Endometrial microvascular endothelial cells (primary cell): Measurements from ENCODE around the gene MAP3K7. TPM values are rescaled to one million over a fixed set of nuclear protein-coding genes. Genes with fewer than 3 reads are reported as not detected.

Source experiments
- in situ Hi-C: cut with HindIII; loops from 2 replicates; pipeline ENCODE4 v1.10.0; 2017; ENCODE audit warnings: low sequenced_read_pairs, low pct_unique_long_range_greater_than_20kb; ENCODE audit errors: inconsistent ontology term
- total RNA-seq: library from RNA; depleted of rRNA; stranded (reverse); fragments of >200 nt; gene quantifications from one replicate; pipeline ENCODE4 v1.2.3, GENCODE V29; 2015; ENCODE audit errors: inconsistent ontology term

The MAP3K7 gene
- total RNA-seq, 1 donor from 2014 or later, result 21.0 TPM

DNA sequence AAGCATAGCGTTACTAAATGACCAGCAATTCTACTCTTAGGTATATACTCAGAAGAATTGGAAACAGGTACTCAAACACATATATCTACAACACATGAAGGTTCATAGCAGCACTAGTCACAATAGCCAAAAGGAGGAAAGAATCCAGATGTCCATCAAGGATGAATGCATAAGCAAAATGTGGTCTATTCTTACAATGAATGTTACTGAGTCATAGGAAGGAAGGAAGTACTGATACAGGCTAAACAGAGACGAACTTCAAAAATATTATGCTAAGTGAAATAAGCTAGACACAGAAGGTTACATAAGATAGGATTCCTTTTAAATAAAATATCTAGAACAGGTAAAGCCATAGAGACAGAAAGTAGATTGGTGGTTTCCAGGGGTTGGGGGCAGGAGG, 93.5 kb downstream of the MAP3K7 start:
- in situ Hi-C loops, result no loop called here

DNA sequence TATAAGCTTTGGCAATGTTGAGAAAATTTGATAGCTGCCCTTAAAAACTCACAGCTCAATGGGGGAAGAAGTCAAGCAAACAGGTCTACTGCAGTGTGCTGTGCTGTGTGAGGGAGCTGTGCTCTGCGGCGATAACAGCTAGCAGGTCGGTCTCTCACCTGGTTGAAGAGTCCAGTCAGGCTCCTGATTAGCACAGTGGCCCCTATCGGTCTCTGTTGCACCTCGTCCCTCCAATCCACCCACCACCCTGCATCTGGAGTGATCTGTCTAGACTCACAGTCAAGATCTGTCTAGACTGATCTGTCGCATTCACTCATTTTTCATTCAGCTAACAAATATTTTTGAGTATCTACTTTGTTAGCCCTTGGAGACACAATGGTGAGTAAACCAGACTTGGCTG, 94.1 kb downstream of the MAP3K7 start:
- in situ Hi-C loops, result no loop called here

DNA sequence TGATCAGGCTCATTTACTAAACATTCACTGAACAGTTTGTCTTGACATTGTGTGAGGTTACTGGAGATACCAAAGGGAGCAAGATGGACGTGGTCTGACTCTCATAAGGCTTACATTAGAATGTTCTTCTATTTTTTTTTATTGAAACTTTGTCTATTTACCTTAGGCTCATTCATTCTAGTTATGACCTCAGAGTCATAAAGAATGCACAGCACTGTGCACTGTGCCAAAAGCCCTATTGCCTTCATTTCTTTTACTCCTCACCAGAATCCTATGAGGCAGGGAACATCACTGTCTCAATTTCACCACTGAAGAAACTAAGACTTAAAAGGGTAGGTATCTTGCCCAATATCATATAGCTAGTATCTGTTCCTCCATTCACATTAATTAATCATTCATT, 94.5 kb downstream of the MAP3K7 start:
- in situ Hi-C loops, result no loop called here

DNA sequence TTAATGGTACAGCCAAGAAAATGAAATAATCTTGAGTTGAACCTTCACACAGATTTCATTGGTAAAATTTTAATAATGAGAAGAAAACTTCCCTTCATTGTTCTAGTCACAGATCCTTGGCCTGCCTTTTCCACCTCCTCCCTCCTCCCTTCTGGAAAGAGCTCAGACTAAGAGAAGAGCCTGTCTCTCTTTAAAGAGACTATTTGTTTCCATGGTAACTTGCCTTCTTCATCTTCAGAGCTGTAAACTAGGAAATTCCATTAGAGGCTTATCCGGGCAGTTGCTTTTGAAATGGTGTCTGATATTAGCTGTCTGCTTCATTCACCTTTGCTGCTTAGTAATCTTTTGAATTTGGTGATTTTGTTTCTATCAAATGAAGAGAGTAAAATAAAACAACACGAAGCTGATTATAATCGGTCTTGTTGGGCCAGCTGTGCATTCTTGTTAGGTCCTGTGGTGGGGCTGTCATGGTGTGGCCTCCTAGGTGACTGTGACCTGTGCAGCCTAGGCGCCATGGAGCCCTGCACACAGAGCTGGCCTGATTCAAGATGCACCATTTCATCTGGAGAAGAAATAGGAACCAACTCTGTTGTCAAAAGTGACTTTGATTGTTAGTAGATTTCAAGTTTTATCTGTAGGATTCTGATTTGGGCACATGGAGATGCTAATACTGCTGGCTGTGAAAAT, 96.7 kb downstream of the MAP3K7 start:
- in situ Hi-C loops, result no loop called here

DNA sequence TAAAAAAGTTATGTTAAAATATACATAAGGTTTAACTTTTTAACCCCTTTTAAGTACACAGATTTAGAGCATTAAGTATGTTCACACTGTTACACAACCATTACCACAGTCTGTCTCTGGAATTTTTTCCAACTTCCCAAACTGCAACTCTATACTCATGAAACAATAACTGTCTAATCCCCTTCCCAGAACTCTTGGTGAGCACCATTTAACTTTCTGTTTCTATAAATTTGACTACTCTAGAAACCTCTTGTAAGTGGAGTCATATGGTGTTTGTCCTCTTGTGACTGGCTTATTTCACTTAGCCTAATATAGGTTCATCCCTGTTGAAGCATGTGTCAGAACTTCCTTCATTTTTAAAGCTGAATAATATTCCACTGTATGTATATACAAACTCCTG, 98.1 kb downstream of the MAP3K7 start:
- in situ Hi-C loops, result no loop called here

DNA sequence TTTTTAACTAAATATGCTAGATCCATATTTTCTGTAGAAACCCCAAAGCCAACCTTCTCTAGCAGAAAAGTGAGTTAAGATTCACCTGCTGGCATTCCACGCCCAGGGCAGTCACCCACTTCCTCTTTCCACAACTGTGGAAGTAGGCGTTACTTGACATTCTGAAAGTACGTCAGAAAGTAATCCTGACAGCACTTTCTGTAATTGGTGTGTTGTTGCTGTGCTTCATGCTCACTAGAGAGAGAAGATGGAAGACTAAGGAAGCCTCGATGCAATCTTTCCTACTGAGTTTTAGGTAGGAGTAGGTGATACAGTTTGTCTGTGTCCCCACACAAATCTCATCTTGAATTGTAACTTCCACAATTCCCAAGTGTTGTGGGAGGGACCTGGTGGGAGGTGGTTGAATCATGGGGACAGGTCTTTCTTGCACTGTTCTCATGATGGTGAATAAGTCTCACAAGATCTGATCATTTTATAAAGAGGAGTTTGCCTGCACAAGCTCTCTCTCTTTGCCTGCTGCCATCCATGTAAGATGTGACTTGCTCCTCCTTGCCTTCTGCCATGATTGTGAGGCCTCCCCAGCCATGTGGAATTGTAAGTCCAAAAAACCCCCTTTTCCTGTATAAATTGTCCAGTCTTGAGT, 101.1 kb downstream of the MAP3K7 start:
- in situ Hi-C loops, result no loop called here

DNA sequence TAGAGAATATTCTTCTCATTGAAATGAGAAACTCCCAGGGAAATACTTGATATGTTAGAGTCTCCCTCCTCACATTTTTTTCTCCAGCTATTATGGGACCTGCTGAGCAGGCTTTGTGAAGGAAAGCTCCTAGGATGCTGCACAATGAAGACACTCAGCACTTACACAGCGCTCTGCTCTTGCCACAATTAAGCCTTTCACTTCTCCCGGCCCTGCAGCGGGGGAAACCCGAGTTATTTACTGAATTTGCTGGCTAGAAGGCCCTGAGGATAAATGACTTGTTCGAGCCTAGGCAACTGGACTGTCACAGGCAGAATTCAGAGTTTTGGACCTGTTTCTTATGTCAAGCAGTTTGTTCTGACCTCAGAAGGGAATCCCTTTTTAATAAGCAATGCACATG, 102.0 kb downstream of the MAP3K7 start:
- in situ Hi-C loops, result no loop called here

DNA sequence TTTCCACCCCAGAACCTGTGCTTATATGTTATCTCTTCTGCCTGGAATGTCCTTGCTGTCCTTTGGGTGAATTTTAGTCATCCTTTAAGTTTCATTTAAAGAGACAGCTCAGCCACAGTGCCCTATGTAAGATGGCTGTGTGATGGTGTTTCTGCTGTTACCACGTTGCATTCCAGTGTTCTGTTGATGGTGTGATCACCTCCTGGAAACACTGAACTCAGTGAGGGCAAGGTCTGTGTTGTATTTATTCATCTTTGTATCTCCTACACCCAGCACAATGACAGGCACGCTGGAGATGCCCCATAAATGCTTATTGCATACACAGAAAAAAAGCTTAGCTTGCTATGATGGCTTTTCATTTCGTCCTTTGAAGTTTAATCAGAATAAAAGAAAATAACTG, 102.5 kb downstream of the MAP3K7 start:
- in situ Hi-C loops, result no loop called here

DNA sequence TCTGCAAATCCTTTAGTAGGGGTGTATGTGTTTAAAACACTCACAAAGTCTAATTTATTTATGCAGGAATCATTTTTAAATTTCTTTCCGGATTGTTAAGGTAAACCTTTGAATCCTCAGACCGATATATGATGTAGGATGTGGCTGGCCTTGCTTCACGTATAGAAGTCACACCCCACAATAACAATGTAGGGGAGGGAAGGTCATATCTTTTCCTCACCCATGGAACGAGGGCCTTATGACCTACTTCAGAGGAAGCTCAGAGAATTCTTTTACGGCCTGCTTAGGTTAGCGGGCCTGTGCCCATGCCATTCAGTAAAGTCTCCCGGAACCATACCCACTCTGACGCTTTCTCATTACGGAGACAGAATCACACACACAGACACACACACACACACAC, 102.9 kb downstream of the MAP3K7 start:
- in situ Hi-C loops, result no loop called here

DNA sequence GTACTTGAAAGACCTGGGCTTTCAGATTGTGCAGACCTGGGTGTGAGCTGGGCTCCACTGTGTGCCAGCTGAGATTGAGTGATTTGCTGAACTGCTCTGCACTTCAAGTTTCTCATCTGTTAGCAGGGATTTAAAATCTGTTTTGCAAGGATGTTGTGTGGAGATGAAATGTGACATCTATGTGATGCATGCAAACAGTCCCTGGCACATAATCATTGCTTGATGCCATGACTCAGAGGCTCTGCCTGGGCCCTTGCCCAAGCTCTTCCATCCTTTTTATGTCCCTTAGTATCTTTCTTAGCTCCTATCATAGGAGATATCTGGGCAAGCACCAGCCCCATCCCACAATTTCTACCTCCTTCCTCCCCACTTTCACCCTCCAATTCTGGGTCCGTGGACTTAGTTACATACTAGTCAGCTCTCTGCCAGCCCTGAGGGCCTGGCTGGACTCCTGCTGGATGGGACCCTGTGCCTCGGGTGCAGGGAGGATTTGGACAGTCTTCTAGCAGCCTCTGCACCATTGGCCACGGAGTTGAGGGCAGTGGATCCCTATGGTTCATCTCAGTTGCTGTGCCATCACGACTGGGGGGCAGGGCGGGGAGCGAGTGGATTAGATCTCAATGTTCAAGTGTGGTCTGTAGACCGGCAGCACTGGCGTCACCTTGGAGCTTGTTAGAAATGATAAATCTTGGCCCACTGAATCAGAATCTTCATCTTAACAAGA, 103.6 kb downstream of the MAP3K7 start:
- in situ Hi-C loops, result no loop called here

DNA sequence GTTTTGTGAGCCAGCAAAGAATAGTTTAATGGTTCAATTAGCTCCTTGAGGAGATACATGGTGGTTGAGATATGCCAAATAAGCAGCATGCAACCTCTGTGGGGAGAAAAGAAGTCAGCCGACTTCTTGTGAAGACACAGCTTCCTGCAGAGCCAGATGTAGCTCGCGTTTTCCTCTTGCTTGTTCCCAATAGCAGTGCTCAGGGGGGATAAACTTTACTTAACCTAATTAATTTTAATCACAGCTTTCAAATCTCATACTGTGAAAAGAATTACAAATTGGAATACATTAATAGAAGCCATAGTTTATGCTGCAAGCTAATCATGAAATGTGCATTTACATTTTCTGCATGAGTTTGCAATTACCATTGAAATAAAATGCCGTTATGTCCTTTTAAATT, 106.2 kb downstream of the MAP3K7 start:
- in situ Hi-C loops, result no loop called here

DNA sequence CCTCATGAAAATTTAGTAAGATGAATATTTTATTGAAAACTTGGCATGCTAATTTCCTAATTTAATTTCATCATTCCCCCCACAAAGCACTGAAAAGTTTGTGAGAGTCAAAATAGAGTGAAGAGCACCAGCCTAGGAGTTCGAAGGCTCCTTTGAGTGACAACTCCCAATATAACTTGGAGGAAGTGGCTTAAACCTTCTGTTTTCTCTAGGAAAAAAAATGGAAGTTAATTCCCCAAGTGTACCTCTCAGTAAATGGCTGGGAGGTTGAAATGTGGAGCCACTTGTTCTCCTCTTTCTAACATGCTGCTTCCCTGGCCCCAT, 107.3 kb downstream of the MAP3K7 start:
- in situ Hi-C loops, result no loop called here

DNA sequence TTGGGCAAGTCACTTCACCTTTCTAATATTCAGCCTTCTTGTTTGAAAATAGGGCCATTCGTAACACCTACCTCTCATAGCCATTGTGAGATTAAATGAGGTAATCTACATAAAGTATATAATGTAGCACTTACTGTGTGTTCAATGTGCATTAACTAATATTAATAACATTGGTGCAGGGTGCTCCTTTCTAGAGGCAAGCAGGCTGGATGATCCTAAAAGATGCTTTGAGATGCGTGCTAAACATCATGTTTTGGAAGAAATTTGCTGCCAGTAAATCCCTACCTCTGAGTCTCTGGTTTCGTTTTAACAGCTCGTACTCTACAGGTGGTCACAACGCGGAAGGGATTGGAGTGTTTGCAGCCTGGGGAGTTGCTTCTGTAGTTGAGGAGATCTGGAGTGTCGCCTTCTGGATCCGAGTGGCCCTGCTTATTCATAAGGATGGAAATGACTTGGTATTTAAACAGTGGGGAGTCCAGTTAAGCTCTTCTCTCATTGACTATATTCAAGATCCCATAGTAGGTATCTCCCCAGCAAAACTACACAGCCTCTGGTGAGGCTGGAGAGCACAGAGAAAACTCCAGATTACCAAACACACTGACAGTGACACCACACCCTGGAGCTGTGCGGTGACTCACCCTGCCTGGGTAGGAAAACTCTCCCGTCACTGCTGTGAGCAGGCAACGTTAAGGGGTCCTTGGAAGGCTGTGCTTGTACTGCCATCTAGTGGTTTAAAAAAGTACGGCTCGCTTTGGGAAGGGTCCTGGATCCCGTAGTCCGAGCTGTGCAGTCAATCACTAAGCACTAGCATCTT, 107.9 kb downstream of the MAP3K7 start:
- in situ Hi-C loops, result no loop called here

DNA sequence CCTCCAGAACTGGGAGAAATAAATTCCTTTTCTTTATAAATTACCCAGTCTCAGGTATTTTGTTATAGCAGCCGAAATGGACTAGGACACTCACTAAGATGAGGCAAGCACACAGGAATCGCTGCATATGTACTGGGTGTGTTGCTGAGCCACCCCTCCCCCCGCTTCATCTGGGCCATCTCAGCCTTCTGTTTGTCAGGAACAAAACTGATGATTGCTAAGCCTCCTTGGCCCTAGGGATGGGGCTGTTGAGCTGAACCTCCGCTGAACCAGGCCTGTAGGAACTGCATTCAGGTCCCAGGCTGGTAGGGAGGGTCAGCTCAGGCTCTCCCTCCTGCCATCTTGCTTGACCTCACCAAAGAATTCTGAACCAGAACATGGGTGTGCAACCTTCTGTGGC, 108.6 kb downstream of the MAP3K7 start:
- in situ Hi-C loops, result no loop called here

DNA sequence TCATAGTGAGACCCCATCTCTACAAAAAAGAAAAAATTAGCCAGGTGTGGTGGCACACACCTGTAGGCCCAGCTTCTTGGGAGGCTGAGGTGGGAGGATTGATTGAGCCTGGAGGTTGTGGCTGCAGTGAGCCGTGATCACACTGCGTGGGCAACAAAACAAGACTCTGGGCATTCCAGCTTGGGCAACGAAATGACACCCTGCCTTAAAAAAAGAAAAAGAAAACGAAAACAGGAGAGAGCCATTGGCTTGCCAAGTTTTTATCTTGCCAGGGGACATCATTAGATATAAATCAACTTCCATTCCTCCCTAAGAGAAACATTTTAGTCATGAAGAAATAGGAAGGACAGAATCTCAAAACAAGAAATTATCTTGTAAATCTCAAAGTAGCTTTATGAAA, 109.5 kb downstream of the MAP3K7 start:
- in situ Hi-C loops, result no loop called here

DNA sequence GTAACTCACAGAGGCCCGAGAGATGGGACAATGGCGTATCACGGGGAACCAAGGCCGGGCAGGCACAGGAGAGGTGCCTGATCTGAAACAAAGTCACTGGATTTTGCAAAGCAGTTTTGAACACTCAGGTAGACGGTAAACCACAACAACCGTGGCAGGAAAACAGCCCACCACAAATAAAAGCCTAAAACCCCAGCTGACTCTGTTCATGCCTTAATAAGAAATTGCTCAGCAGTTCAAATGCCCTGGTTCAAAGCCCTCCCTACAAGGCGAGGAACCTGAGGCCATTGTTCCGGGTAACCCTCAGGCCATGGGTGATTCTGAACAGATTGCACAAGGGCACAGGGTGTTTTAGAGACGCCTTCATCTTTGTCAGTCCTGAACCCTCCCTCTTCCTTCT, 114.2 kb downstream of the MAP3K7 start:
- in situ Hi-C loops, result no loop called here

DNA sequence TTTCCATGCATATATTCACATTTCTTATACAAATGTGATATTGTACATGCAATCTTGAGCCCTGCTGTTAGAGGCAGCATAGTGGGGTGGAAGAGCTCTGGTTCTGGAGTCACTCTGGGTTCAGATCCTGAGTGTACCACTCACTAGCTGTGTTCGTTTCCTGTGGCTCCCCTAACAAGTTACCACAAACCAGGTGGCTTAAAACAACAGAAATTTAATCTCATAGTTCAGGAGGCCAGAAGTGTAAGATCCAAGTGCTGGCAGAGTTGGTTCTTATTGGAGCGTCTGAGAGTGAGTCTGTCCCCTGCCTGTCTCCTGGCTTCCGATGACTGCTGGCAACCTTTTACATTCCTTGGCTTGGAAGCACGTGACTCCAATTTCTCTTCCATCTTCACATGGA, 115.6 kb downstream of the MAP3K7 start:
- in situ Hi-C loops, result no loop called here

DNA sequence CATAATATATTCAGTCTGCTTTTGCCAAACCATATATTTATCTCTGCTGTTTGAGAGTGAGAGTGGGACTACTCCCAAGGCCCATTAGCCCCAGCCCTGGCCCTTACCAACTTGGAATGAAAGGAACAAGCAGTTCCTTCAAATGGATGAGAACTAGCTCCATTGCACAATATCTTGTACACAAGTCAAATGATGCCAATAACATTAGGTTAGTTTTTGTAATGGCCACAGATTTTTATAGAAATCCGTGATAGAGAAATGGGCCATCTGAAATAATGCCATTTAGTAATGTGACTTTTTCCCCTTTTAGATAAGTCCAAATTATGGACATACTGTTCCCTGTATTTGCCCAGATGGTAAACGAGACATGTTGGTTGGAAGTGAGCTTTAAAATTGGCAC, 117.0 kb downstream of the MAP3K7 start:
- in situ Hi-C loops, result no loop called here

DNA sequence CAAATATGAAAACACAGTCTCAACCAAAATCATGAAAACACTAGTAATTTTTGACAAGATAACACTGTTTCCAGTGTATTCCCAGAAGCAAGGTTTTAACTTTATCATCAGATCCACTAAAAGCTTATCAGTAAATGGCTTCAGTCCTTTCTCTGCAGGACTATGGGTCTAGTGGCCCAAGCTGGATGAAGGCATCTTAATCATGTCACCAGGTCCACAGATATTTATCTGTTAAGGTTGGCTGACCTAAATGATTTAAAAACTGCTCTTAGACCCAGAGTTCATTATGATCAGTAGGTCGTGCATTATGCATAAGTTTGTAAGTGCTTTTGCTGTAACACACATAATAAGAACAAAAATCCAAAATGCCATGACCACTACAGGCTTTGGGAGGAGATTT, 118.0 kb downstream of the MAP3K7 start:
- in situ Hi-C loops, result no loop called here

DNA sequence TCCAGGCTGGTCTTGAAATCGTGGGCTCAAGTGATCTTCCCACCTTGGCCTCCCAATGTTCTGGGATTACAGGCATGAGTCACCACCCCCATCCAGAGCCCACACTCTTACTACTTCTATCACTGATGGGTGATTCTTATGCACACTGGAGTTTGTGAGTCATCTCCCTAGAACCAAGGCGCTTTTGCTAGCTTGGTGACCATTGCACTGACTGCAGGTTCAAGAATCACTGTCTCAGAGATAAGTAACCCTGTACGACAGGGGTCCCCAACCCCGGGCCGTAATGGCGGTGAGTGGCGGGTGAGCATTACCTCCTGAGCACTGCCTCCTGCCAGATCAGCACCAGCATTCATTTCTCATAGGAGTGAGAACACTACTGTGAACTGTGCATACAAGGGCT, 118.8 kb downstream of the MAP3K7 start:
- in situ Hi-C loops, result no loop called here
